OCI-LY3 (cell line): ENCODE results near the gene ADGRB3.
"Not testable (repeated sequence)": the region's sequence is repeated elsewhere in the genome, so short reads cannot be mapped to it uniquely, and the experiment has no call there.

Experiments used
- H2AFZ ChIP-seq: fragments of 200-600, 300-600 bp; shearing (Covaris generic); 2 replicates; pipeline ENCODE4 v1.6.0; 2014; ENCODE audit warnings: antibody characterized with exemption, low read depth, low read length
- H3K27ac ChIP-seq: fragments of 200-600, 300-600 bp; sonication (generic); 2 replicates; pipeline ENCODE4 v1.5.1; 2014; ENCODE audit warnings: mild to moderate bottlenecking, low read length, moderate library complexity, mixed read lengths
- H3K27me3 ChIP-seq: fragments of 200-600, 300-600 bp; sonication (generic); 2 replicates; pipeline ENCODE4 v1.6.1; 2014; ENCODE audit warnings: low read depth, low read length, mixed read lengths
- H3K36me3 ChIP-seq: fragments of 200-600, 300-600 bp; sonication (generic); replicated peaks from 2 replicates; pipeline ENCODE3; 2014; ENCODE audit warnings: low read depth, low read length, mixed read lengths
- H3K4me1 ChIP-seq: fragments of 300-600, 200-600 bp; sonication (generic); 2 replicates; pipeline ENCODE4 v1.6.1; 2014; ENCODE audit warnings: low read length, mixed read lengths
- H3K4me2 ChIP-seq: fragments of 200-600, 300-600 bp; sonication (generic); 2 replicates; pipeline ENCODE4 v1.6.1; 2014; ENCODE audit warnings: low read length, mixed read lengths
- H3K4me3 ChIP-seq: fragments of 300-600, 200-600 bp; sonication (generic); 2 replicates; pipeline ENCODE4 v1.5.1; 2014; ENCODE audit warnings: antibody characterized with exemption, mild to moderate bottlenecking, low read length, moderate library complexity
- H3K79me2 ChIP-seq: fragments of 300-600, 200-600 bp; shearing (Covaris generic); 2 replicates; pipeline ENCODE4 v1.6.1; 2014; ENCODE audit warnings: mild to moderate bottlenecking, low read length, mixed read lengths
- H3K9ac ChIP-seq: fragments of 300-600, 200-600 bp; shearing (Covaris generic); 2 replicates; pipeline ENCODE4 v1.6.0; 2014; ENCODE audit warnings: mild to moderate bottlenecking, low read length, moderate library complexity
- H3K9me3 ChIP-seq: fragments of 200-600, 300-600 bp; shearing (Covaris generic); 2 replicates; pipeline ENCODE4 v1.6.1; 2014; ENCODE audit warnings: low read length, mixed read lengths; ENCODE audit not compliant: insufficient read depth
- H4K20me1 ChIP-seq: fragments of 200-600, 300-600 bp; sonication (generic); 2 replicates; pipeline ENCODE4 v1.6.1; 2016; ENCODE audit warnings: low read length, mixed read lengths; ENCODE audit not compliant: insufficient read depth
- CTCF ChIP-seq: fragments of 200-600, 300-600 bp; sonication (generic); IDR thresholded peaks from 2 replicates; pipeline ENCODE4 v1.5.1; 2014; ENCODE audit warnings: antibody characterized with exemption, low read length, low read depth
- EZH2phosphoT487 ChIP-seq: fragments of 200-600 bp; shearing (Covaris generic); IDR thresholded peaks from 2 replicates; pipeline ENCODE4 v1.6.1; 2018; ENCODE audit warnings: antibody characterized with exemption, mixed run types, low read depth

ADGRB3 gene

DNA sequence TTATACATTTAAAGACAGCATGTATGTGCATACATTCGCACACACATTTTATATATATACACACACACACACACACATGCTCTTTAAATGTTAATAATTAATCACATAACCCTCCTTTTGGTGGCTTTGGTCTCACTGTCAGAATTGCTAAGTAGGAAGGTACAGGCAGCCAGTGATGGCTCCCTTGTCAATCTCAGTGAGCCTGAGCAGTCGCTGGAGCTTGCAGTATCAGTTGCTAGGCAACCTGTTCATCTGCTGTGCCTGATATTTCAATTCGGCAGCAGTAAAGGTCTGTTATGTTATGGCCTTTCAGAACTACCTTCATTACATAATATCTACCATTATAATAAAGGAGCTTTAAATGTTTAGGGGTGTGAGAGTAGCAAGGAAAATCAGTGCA is 787.4 kb downstream of the ADGRB3 start:
- Histone ChIP-seq H3K4me3 (no peak overlapping the region), H3K9me3 (0 out of 2 replicates have a peak, but pooled peaks cover 1% of the 10 kb centered on the region), H3K36me3 (no peaks in the 10 kb centered on the region), H4K20me1 (no peaks in the 10 kb centered on the region), H2AFZ (no peak overlapping the region), H3K27ac (no peak overlapping the region), H3K27me3 (no peaks in the 10 kb centered on the region), H3K4me2 (no peak overlapping the region), H3K4me1 (no peaks in the 10 kb centered on the region), H3K79me2 (no peaks in the 10 kb centered on the region), H3K9ac (no peak overlapping the region)
- no peak for TF ChIP-seq CTCF
- no peak for TF ChIP-seq EZH2phosphoT487

DNA sequence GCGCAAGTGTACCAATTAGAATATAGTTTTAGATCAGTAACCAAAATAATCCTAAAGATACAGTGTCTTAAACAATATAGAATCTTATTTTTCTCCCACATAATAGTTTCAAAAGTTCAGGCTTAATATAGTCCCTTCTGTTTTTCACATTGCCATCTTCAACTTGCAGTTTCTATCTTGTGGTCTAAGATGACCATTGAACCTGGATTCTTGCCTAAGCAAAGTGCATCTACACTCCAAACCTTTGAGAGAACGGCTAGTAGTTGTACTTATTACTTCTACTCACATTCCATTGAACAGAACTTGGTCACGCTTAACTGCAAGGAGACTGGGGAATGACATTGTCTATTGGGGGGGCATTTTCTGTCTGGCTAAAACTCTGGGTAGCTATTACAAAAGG is 788.7 kb downstream of the ADGRB3 start:
- TF ChIP-seq CTCF (no peak), EZH2phosphoT487 (no peak)
- no peaks in the 10 kb centered on the region for H3K4me1 ChIP-seq
- H3K27me3 ChIP-seq = no peaks in the 10 kb centered on the region
- H2AFZ ChIP-seq = no peak overlapping the region
- H4K20me1 ChIP-seq = no peaks in the 10 kb centered on the region
- no peak overlapping the region for H3K27ac ChIP-seq
- H3K9ac ChIP-seq = no peak overlapping the region
- H3K79me2 ChIP-seq = no peaks in the 10 kb centered on the region
- H3K4me2 ChIP-seq = no peak overlapping the region
- no peaks in the 10 kb centered on the region for H3K9me3 ChIP-seq
- H3K36me3 ChIP-seq = no peaks in the 10 kb centered on the region
- no peak overlapping the region for H3K4me3 ChIP-seq

DNA sequence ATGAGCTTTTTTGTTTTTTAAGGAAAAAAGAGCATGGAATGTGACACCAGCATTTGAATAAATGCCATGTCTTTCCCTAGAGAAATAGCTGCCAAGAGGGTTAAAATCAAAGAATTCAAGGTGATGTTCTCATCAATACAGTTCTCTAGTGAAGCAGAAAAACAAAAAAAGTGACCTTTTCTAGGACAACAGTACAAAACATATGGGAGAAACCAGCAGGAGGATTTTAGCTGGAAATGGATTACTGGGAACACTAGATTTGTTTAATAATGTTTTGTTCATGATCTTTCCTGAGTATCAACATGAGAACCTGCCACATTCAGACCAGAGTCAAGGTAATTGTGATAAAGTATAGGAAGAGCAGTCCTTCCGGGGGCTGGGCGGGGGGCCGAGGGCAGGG is 789.5 kb downstream of the ADGRB3 start:
- no peak for TF ChIP-seq EZH2phosphoT487
- no peak for TF ChIP-seq CTCF
- no peaks in the 10 kb centered on the region for H3K4me1 ChIP-seq
- no peaks in the 10 kb centered on the region for H3K36me3 ChIP-seq
- no peaks in the 10 kb centered on the region for H3K79me2 ChIP-seq
- H2AFZ ChIP-seq = no peak overlapping the region
- no peak overlapping the region for H3K4me3 ChIP-seq
- no peaks in the 10 kb centered on the region for H3K9me3 ChIP-seq
- no peak overlapping the region for H3K4me2 ChIP-seq
- no peaks in the 10 kb centered on the region for H3K27me3 ChIP-seq
- H3K27ac ChIP-seq = no peak overlapping the region
- H4K20me1 ChIP-seq = no peaks in the 10 kb centered on the region
- H3K9ac ChIP-seq = no peak overlapping the region

- Histone ChIP-seq H3K9me3 (no peaks in the 10 kb centered on the region), H3K79me2 (no peaks in the 10 kb centered on the region), H3K4me1 (no peaks in the 10 kb centered on the region), H3K4me3 (no peak overlapping the region), H3K27ac (no peak overlapping the region), H3K4me2 (no peak overlapping the region), H3K36me3 (no peaks in the 10 kb centered on the region), H4K20me1 (no peaks in the 10 kb centered on the region), H3K9ac (no peak overlapping the region), H3K27me3 (no peaks in the 10 kb centered on the region), H2AFZ (peak overlapping the region; percentile 45; the same call in 1 of the 2 replicates)
- TF ChIP-seq CTCF = no peak
- no peak for TF ChIP-seq EZH2phosphoT487
Observed at GRCh38 chr6:69427882-69428281, 792.8 kb downstream of the ADGRB3 start.

GRCh38 chr6:69432168-69432567 is 797.1 kb downstream of the ADGRB3 start:
- H3K27me3 ChIP-seq, H3K9ac ChIP-seq, H3K9me3 ChIP-seq, H2AFZ ChIP-seq, H3K79me2 ChIP-seq, H3K36me3 ChIP-seq, H3K4me2 ChIP-seq, H3K4me1 ChIP-seq, H3K4me3 ChIP-seq, H3K27ac ChIP-seq, H4K20me1 ChIP-seq: not testable (repeated sequence)

- H3K79me2 ChIP-seq, H3K27ac ChIP-seq, H2AFZ ChIP-seq, H3K4me1 ChIP-seq, H3K9me3 ChIP-seq, H3K27me3 ChIP-seq, H3K4me2 ChIP-seq, H3K36me3 ChIP-seq, H4K20me1 ChIP-seq, H3K9ac ChIP-seq, H3K4me3 ChIP-seq: not testable (repeated sequence)
Observed at GRCh38 chr6:69433116-69433515, 798.0 kb downstream of the ADGRB3 start.
